Thoracic aorta (tissue), 2 donors: ENCODE measurements around the gene POPDC3. TPM values are rescaled to one million over a fixed set of nuclear protein-coding genes. Genes with fewer than 3 reads are reported as not detected.

Experiments used
- ATAC-seq: fragments of 150-250 bp; one replicate; pipeline ENCODE4 v1.8.0; 2017; ENCODE audit warnings: low read depth; ENCODE audit not compliant: insufficient number of reproducible peaks, low FRiP score
- DNase-seq: peaks from one replicate; pipeline ENCODE4 v3.0.0-alpha.2; 2020; ENCODE audit warnings: low spot score
- H3K27ac ChIP-seq, 2 donors: fragments of 200-600 bp; sonication (generic); 1 replicate in 1 of 2; 2 replicates in 1 of 2; pipeline ENCODE4 v1.5.1; 2016; ENCODE audit warnings: mild to moderate bottlenecking in 2 of 2, moderate library complexity in 2 of 2
- H3K27me3 ChIP-seq: fragments of 200-600 bp; sonication (generic); replicated peaks from 2 replicates; pipeline ENCODE4 v1.6.0; 2016; ENCODE audit warnings: mild to moderate bottlenecking; ENCODE audit not compliant: insufficient read depth
- H3K36me3 ChIP-seq: fragments of 200-600 bp; sonication (generic); one replicate; pipeline ENCODE4 v1.5.1; 2016
- H3K4me1 ChIP-seq, 2 donors: fragments of 200-600 bp; sonication (generic); 1 replicate in 1 of 2; 2 replicates in 1 of 2; pipeline versions ENCODE4 v1.5.1 to v1.6.0; 2016; ENCODE audit warnings: low read depth in 2 of 2, mild to moderate bottlenecking in 1 of 2; ENCODE audit not compliant: control insufficient read depth in 1 of 2
- H3K4me3 ChIP-seq: fragments of 200-600 bp; sonication (generic); 2 replicates; pipeline ENCODE4 v1.5.1; 2016; ENCODE audit warnings: mild to moderate bottlenecking
- H3K9me3 ChIP-seq: fragments of 200-600 bp; sonication (generic); 2 replicates; pipeline ENCODE4 v1.5.1; 2016
- total RNA-seq, 2 donors: library from RNA; depleted of rRNA; stranded (reverse); fragments of >200 nt; gene quantifications; one replicate each; pipeline versions ENCODE4 v1.1.0 to v1.2.3, GENCODE V29; 2016
- TF ChIP-seq, protein P1 (sequence below): fragments of 200-600 bp; sonication (generic); IDR thresholded peaks from one replicate; pipeline ENCODE4 v1.5.1; 2019; ENCODE audit warnings: antibody characterized with exemption

POPDC3 gene
- total RNA-seq, 2 donors from 2014 or later: not detected

DNA sequence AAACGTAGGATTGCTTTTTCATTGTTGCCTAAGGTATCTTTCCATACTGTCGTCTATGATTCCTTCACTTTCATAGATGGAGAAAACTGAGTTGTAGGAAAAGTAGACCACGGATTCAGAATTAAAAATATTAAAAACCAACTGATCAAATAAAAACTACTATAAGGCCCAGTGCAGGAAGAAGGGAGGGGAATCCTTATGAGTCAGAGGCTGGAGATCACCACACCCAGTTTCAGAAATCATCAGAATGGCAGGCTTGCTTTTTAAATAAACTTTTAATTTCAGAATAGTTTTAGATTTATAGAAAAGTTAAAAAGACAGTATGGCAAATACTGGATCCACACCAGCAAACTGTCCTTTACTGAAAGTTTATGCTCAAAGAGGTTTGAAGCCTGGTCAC, 32.0 kb upstream of the POPDC3 start:
- DNase-seq (no peak), ATAC-seq (no peak)
- H3K4me3 ChIP-seq: no peak overlapping the region
- no peaks in the 10 kb centered on the region for H3K9me3 ChIP-seq
- no peak overlapping the region for H3K27ac ChIP-seq
- H3K36me3 ChIP-seq: no peaks in the 10 kb centered on the region
- H3K27me3 ChIP-seq: no peaks in the 10 kb centered on the region
- no peaks in the 10 kb centered on the region for H3K4me1 ChIP-seq
- TF ChIP-seq, protein P1, sequence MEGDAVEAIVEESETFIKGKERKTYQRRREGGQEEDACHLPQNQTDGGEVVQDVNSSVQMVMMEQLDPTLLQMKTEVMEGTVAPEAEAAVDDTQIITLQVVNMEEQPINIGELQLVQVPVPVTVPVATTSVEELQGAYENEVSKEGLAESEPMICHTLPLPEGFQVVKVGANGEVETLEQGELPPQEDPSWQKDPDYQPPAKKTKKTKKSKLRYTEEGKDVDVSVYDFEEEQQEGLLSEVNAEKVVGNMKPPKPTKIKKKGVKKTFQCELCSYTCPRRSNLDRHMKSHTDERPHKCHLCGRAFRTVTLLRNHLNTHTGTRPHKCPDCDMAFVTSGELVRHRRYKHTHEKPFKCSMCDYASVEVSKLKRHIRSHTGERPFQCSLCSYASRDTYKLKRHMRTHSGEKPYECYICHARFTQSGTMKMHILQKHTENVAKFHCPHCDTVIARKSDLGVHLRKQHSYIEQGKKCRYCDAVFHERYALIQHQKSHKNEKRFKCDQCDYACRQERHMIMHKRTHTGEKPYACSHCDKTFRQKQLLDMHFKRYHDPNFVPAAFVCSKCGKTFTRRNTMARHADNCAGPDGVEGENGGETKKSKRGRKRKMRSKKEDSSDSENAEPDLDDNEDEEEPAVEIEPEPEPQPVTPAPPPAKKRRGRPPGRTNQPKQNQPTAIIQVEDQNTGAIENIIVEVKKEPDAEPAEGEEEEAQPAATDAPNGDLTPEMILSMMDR: no peak

DNA sequence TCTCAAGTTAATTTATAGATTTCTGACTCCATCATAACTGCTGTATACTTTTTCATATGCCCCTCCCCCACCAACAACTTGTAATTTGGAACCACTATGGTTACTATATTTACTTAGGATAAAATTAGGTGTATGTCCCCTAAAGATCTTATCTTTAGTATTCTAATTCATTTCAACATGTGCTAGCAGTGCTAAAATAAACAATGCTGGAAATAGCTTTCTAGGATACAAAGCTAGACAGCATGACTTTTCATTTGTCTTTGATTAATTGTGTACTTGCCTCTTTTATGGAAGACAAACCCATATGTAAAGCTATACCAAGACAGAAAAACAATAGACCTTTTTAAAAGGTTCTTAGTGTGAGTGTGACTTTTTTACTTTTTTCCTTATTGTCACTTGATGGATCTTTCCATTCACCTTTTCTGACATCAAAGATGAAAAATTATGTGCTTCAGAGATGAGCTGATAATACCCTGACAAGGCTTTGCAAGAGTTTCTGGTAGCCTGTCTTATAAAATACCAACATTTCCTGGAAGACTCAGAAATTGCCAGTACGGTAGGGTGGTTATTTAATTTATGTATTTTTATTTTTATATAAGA, 31.2 kb upstream of the POPDC3 start:
- Histone ChIP-seq H3K27me3 (no peaks in the 10 kb centered on the region), H3K4me3 (no peak overlapping the region), H3K27ac (no peak overlapping the region), H3K9me3 (no peaks in the 10 kb centered on the region), H3K4me1 (no peaks in the 10 kb centered on the region), H3K36me3 (no peaks in the 10 kb centered on the region)
- ATAC-seq: no peak
- TF ChIP-seq, protein P1: no peak
- no peak for DNase-seq

- H3K4me1 ChIP-seq: no peaks in the 10 kb centered on the region
- H3K4me3 ChIP-seq: no peak overlapping the region
- DNase-seq (no peak), ATAC-seq (no peak)
- no peaks in the 10 kb centered on the region for H3K27me3 ChIP-seq
- H3K36me3 ChIP-seq: no peaks in the 10 kb centered on the region
- H3K9me3 ChIP-seq: no peaks in the 10 kb centered on the region
- TF ChIP-seq, protein P1: no peak
- no peak overlapping the region for H3K27ac ChIP-seq
Observed at GRCh38 chr6:105209950-105210706, 30.3 kb upstream of the POPDC3 start.

DNA sequence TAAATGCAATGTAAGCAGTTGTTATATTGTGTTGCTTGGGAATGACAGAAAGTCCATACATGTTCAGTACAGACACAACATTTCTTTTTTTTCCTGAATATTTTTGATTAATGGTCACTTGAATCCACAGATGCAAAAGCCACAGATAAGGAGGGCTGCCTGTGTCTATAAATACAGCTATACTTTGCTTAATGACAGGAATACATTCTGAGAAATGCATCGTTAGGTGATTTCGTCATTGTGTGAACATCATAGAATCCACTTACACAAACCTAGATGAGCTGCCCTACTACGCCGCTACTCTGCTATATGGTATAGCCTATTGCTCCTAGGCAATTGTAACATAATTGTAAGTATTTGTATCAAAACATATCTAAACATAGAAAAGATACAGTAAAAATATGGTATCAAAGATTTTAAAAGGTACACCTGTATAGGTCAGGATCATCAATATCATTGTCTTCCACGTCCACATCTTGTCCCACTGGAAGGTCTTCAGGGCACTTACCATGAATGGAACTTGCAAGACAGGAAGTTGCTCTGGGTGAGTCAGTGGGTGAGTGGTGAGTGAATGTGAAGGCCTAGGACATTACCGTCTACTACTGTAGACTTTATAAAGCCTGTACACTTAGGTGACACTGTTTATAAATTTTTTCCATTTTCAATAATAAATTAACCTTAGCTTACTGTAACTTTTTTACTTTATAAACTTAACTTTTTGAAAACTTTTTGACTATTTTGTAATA, 27.9 kb upstream of the POPDC3 start:
- Histone ChIP-seq H3K27me3 (no peaks in the 10 kb centered on the region), H3K9me3 (no peaks in the 10 kb centered on the region), H3K27ac (no peak overlapping the region), H3K4me1 (no peaks in the 10 kb centered on the region), H3K36me3 (no peaks in the 10 kb centered on the region), H3K4me3 (no peak overlapping the region)
- TF ChIP-seq, protein P1: no peak
- ATAC-seq: no peak
- no peak for DNase-seq

DNA sequence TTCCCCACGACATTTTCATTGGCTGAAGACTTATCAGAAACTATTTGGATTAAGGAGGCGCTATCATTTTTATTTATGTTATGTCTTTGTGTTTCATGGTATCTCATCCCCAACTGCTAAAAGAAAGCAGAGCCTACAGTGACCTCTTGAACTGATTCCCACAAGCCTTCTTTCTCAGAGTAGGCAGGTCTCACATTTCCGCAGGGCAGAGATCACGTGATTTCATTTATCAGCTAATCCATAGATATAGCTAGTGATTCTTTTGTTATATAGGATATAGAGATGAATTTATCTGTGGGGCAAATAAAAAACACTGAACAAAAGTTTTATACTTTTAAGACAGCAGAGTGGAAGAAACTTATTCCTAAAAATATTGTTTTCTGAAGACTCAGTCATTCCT, 25.0 kb upstream of the POPDC3 start:
- TF ChIP-seq, protein P1: no peak
- Histone ChIP-seq H3K27ac (no peak overlapping the region), H3K27me3 (no peaks in the 10 kb centered on the region), H3K36me3 (no peaks in the 10 kb centered on the region), H3K9me3 (no peaks in the 10 kb centered on the region), H3K4me1 (no peaks in the 10 kb centered on the region), H3K4me3 (no peak overlapping the region)
- ATAC-seq: no peak
- DNase-seq: no peak
